GM18520 (cell line): ENCODE data around the gene POP5.

ENCODE experiments used
- ATAC-seq: cut with Tn5 transposase; IDR thresholded peaks from one replicate; pipeline ENCODE4 v1.9.1; 2021; ENCODE audit not compliant: unreplicated experiment

The POP5 gene

GRCh38 chr12:120590741-120591407 is 9.7 kb upstream of the POP5 start:
- ATAC-seq: no peak

- ATAC-seq: no peak
Observed at GRCh38 chr12:120588948-120589930, 8.0 kb upstream of the POP5 start.

- no peak for ATAC-seq
Observed at GRCh38 chr12:120588371-120588770, 7.2 kb upstream of the POP5 start.

GRCh38 chr12:120586860-120587259 is 5.7 kb upstream of the POP5 start:
- no peak for ATAC-seq

GRCh38 chr12:120586206-120586605 is 5.0 kb upstream of the POP5 start:
- ATAC-seq: no peak

- ATAC-seq: no peak
Observed at GRCh38 chr12:120584343-120585149, 3.3 kb upstream of the POP5 start.

GRCh38 chr12:120583478-120584030 is 2.4 kb upstream of the POP5 start:
- ATAC-seq: no peak

GRCh38 chr12:120581998-120582397 is 796 bp upstream of the POP5 start:
- no peak for ATAC-seq

- no peak for ATAC-seq
Observed at GRCh38 chr12:120579179-120579578, 2.0 kb downstream of the POP5 start.

GRCh38 chr12:120574106-120574505 is 7.1 kb downstream of the POP5 start:
- no peak for ATAC-seq

GRCh38 chr12:120573560-120573959 is 7.6 kb downstream of the POP5 start:
- no peak for ATAC-seq

- ATAC-seq: no peak
Observed at GRCh38 chr12:120571299-120571698, 9.9 kb downstream of the POP5 start.

GRCh38 chr12:120563495-120563894 is 17.7 kb downstream of the POP5 start:
- no peak for ATAC-seq

GRCh38 chr12:120562906-120563305 is 18.3 kb downstream of the POP5 start:
- no peak for ATAC-seq

- ATAC-seq: no peak
Observed at GRCh38 chr12:120557589-120557988, 23.6 kb downstream of the POP5 start.

GRCh38 chr12:120554678-120555077 is 26.5 kb downstream of the POP5 start:
- no peak for ATAC-seq

- no peak for ATAC-seq
Observed at GRCh38 chr12:120546050-120546386, 35.2 kb downstream of the POP5 start.

GRCh38 chr12:120544691-120545090 is 36.5 kb downstream of the POP5 start:
- no peak for ATAC-seq

- ATAC-seq: no peak
Observed at GRCh38 chr12:120542166-120542565, 39.0 kb downstream of the POP5 start.

GRCh38 chr12:120540445-120540844 is 40.8 kb downstream of the POP5 start:
- no peak for ATAC-seq

GRCh38 chr12:120539303-120539702 is 41.9 kb downstream of the POP5 start:
- no peak for ATAC-seq
